IPS DF 6.9 (cell line): ENCODE results near the gene TMPRSS5.
"Not testable (repeated sequence)": the region's sequence is repeated elsewhere in the genome, so short reads cannot be mapped to it uniquely, and the experiment has no call there.

Source experiments
- DNase-seq: peaks from one replicate; pipeline ENCODE4 v3.0.0-alpha.2; 2013; ENCODE audit warnings: low read depth, low spot score
- H3K27ac ChIP-seq: one replicate; pipeline ENCODE4 v1.5.1; 2013; ENCODE audit warnings: low read length, control low read depth
- H3K27me3 ChIP-seq: 2 replicates; pipeline ENCODE4 v1.6.1; 2013; ENCODE audit warnings: mild to moderate bottlenecking, low read length; ENCODE audit not compliant: control insufficient read depth, insufficient read depth
- H3K36me3 ChIP-seq: 2 replicates; pipeline ENCODE4 v1.6.1; 2013; ENCODE audit warnings: low read length; ENCODE audit not compliant: control insufficient read depth, insufficient read depth
- H3K4me1 ChIP-seq: 2 replicates; pipeline ENCODE4 v1.6.1; 2013; ENCODE audit warnings: low read length; ENCODE audit not compliant: control insufficient read depth, insufficient read depth
- H3K4me3 ChIP-seq: 2 replicates; pipeline ENCODE4 v1.5.1; 2013; ENCODE audit warnings: mild to moderate bottlenecking, low read length
- H3K9me3 ChIP-seq: 2 replicates; pipeline ENCODE4 v1.6.1; 2013; ENCODE audit warnings: low read length, inconsistent platforms; ENCODE audit not compliant: control insufficient read depth, insufficient read depth
- WGBS: extraction: QIAGEN DNeasy Blood & Tissue Kit; methylation state at CpG from one replicate; pipeline ENCODE4 v1.1.7; 2013; ENCODE audit warnings: mixed read lengths, missing lambda C conversion rate; ENCODE audit not compliant: insufficient read length, insufficient coverage; 5-methylcytosine and 5-hydroxymethylcytosine counted together

TMPRSS5 gene

GRCh38 chr11:113723787-113724186 is 17.7 kb upstream of the TMPRSS5 start:
- DNase-seq = no peak
- no peaks in the 10 kb centered on the region for H3K9me3 ChIP-seq

GRCh38 chr11:113722934-113723333 is 16.8 kb upstream of the TMPRSS5 start:
- Histone ChIP-seq H3K4me3 (no peak overlapping the region), H3K27ac (no peak overlapping the region), H3K27me3 (no peaks in the 10 kb centered on the region), H3K4me1 (no peaks in the 10 kb centered on the region), H3K36me3 (no peaks in the 10 kb centered on the region), H3K9me3 (no peaks in the 10 kb centered on the region)
- DNase-seq = no peak
- no CpG with 5 or more reads among the region's 3 CpGs for WGBS

More at GRCh38 chr11:113723787-113724186, 17.7 kb upstream of the TMPRSS5 start:
- no peaks in the 10 kb centered on the region for H3K27me3 ChIP-seq
- H3K36me3 ChIP-seq = no peaks in the 10 kb centered on the region
- WGBS = no CpG with 5 or more reads among the region's 4 CpGs
- H3K27ac ChIP-seq = no peak overlapping the region
- no peak overlapping the region for H3K4me3 ChIP-seq
- no peaks in the 10 kb centered on the region for H3K4me1 ChIP-seq

GRCh38 chr11:113722221-113722620 is 16.1 kb upstream of the TMPRSS5 start:
- H3K27ac ChIP-seq = no peak overlapping the region
- H3K4me3 ChIP-seq = no peak overlapping the region
- no peaks in the 10 kb centered on the region for H3K27me3 ChIP-seq
- no CpG with 5 or more reads among the region's 4 CpGs for WGBS
- H3K4me1 ChIP-seq = no peaks in the 10 kb centered on the region
- no peaks in the 10 kb centered on the region for H3K36me3 ChIP-seq
- DNase-seq = no peak
- H3K9me3 ChIP-seq = no peaks in the 10 kb centered on the region

GRCh38 chr11:113721462-113722066 is 15.5 kb upstream of the TMPRSS5 start:
- Histone ChIP-seq H3K9me3 (no peaks in the 10 kb centered on the region), H3K36me3 (no peaks in the 10 kb centered on the region), H3K27me3 (no peaks in the 10 kb centered on the region), H3K4me1 (no peaks in the 10 kb centered on the region), H3K27ac (no peak overlapping the region), H3K4me3 (no peak overlapping the region)
- WGBS = no CpG with 5 or more reads among the region's 3 CpGs
- no peak for DNase-seq

GRCh38 chr11:113720478-113720877 is 14.4 kb upstream of the TMPRSS5 start:
- H3K27ac ChIP-seq, DNase-seq, H3K36me3 ChIP-seq, H3K9me3 ChIP-seq, H3K4me1 ChIP-seq, H3K4me3 ChIP-seq, H3K27me3 ChIP-seq: not testable (repeated sequence)
- no CpG with 5 or more reads among the region's 3 CpGs for WGBS

- DNase-seq = no peak
- Histone ChIP-seq H3K27me3 (no peaks in the 10 kb centered on the region), H3K4me1 (no peaks in the 10 kb centered on the region), H3K27ac (no peak overlapping the region), H3K9me3 (no peaks in the 10 kb centered on the region), H3K36me3 (no peaks in the 10 kb centered on the region), H3K4me3 (no peak overlapping the region)
- WGBS = no CpG with 5 or more reads among the region's 2 CpGs
Observed at GRCh38 chr11:113715882-113716625, 9.9 kb upstream of the TMPRSS5 start.

- Histone ChIP-seq H3K27ac (no peak overlapping the region), H3K9me3 (no peaks in the 10 kb centered on the region), H3K4me1 (no peaks in the 10 kb centered on the region), H3K4me3 (no peak overlapping the region), H3K27me3 (no peaks in the 10 kb centered on the region), H3K36me3 (no peaks in the 10 kb centered on the region)
- DNase-seq = no peak
- WGBS = no CpG with 5 or more reads among the region's 1 CpG
Observed at GRCh38 chr11:113715273-113715672, 9.2 kb upstream of the TMPRSS5 start.

GRCh38 chr11:113710989-113711388 is 4.9 kb upstream of the TMPRSS5 start:
- Histone ChIP-seq H3K9me3 (no peaks in the 10 kb centered on the region), H3K27me3 (no peaks in the 10 kb centered on the region), H3K36me3 (no peaks in the 10 kb centered on the region), H3K4me1 (no peaks in the 10 kb centered on the region; the same call in 1 of the 2 replicates), H3K27ac (no peak overlapping the region), H3K4me3 (no peak overlapping the region)
- WGBS = no CpG with 5 or more reads among the region's 1 CpG
- DNase-seq = no peak

- not testable (repeated sequence) for DNase-seq, H3K4me3 ChIP-seq, H3K4me1 ChIP-seq, H3K27me3 ChIP-seq, H3K9me3 ChIP-seq, H3K36me3 ChIP-seq, H3K27ac ChIP-seq
- no CpG with 5 or more reads among the region's 1 CpG for WGBS
Observed at GRCh38 chr11:113703551-113703950, 2.6 kb downstream of the TMPRSS5 start.

- H3K4me3 ChIP-seq = no peak overlapping the region
- H3K9me3 ChIP-seq = no peaks in the 10 kb centered on the region
- no peaks in the 10 kb centered on the region for H3K4me1 ChIP-seq
- H3K36me3 ChIP-seq = no peaks in the 10 kb centered on the region
- DNase-seq = no peak
- no peaks in the 10 kb centered on the region for H3K27me3 ChIP-seq
- WGBS = no CpG with 5 or more reads among the region's 1 CpG
- no peak overlapping the region for H3K27ac ChIP-seq
Observed at GRCh38 chr11:113701491-113701890, 4.6 kb downstream of the TMPRSS5 start.

GRCh38 chr11:113698515-113698914 is 7.6 kb downstream of the TMPRSS5 start:
- Histone ChIP-seq H3K27me3 (no peaks in the 10 kb centered on the region), H3K4me1 (no peaks in the 10 kb centered on the region), H3K27ac (no peak overlapping the region), H3K4me3 (no peak overlapping the region), H3K36me3 (no peaks in the 10 kb centered on the region), H3K9me3 (no peaks in the 10 kb centered on the region)
- no CpG with 5 or more reads among the region's 3 CpGs for WGBS
- DNase-seq = no peak
